ENCODE results near the gene MUC5AC.
"Not testable (repeated sequence)": the region's sequence is repeated elsewhere in the genome, so short reads cannot be mapped to it uniquely, and the experiment has no call there.

DNA sequence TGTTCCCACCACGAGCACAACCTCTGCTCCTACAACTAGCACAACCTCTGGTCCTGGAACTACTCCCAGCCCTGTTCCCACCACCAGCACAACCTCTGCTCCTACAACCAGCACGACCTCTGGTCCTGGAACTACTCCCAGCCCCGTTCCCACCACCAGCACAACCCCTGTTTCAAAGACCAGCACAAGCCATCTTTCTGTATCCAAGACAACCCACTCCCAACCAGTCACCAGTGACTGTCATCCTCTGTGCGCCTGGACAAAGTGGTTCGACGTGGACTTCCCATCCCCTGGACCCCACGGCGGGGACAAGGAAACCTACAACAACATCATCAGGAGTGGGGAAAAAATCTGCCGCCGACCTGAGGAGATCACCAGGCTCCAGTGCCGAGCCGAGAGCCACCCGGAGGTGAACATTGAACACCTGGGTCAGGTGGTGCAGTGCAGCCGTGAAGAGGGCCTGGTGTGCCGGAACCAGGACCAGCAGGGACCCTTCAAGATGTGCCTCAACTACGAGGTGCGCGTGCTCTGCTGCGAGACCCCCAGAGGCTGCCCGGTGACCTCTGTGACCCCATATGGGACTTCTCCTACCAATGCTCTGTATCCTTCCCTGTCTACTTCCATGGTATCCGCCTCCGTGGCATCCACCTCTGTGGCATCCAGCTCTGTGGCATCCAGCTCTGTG, 34.2 kb downstream of the MUC5AC start:
- TF ChIP-seq CTCF (conservative IDR thresholded peaks at IDR 0.05; ENCODE audit: low read depth, low read length); EZH2 (IDR thresholded peaks at IDR 0.05; ENCODE audit: borderline replicate concordance, low read depth, low read length, poor library complexity, severe bottlenecking): not testable (repeated sequence)
